ENCODE measurements around the gene KRTAP9-7.

DNA sequence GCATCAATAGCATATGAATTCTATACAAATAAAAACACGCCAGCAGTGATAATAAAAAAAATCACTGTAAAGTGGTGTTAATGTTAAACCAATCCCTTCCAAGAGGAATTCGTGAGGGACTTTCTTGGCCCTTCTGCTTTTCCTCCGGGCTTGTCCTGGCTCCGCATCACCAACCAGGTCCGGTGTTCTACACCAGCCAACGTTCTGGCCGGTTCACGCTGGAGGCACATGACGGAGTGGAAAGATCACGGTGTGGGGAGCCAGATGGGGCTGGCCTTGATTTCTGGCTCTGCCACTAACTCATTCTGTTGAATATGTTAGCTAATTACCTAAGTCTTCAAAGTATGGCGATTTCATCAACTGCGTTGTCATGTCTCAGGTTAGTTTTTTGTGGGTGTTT, 28.6 kb downstream of the KRTAP9-7 start:
- TF ChIP-seq, protein P1, sequence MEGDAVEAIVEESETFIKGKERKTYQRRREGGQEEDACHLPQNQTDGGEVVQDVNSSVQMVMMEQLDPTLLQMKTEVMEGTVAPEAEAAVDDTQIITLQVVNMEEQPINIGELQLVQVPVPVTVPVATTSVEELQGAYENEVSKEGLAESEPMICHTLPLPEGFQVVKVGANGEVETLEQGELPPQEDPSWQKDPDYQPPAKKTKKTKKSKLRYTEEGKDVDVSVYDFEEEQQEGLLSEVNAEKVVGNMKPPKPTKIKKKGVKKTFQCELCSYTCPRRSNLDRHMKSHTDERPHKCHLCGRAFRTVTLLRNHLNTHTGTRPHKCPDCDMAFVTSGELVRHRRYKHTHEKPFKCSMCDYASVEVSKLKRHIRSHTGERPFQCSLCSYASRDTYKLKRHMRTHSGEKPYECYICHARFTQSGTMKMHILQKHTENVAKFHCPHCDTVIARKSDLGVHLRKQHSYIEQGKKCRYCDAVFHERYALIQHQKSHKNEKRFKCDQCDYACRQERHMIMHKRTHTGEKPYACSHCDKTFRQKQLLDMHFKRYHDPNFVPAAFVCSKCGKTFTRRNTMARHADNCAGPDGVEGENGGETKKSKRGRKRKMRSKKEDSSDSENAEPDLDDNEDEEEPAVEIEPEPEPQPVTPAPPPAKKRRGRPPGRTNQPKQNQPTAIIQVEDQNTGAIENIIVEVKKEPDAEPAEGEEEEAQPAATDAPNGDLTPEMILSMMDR (conservative IDR thresholded peaks at IDR 0.05; ENCODE audit: low read depth, low read length), result no peak
- no peak for TF ChIP-seq EZH2 (IDR thresholded peaks at IDR 0.05; ENCODE audit: borderline replicate concordance, low read depth, low read length, poor library complexity, severe bottlenecking)
